GM04503 (cell line): ENCODE data around the gene TMEM116.

ENCODE experiments used
- DNase-seq: peaks from one replicate; pipeline ENCODE4 v3.0.0-alpha.2; 2012; ENCODE audit warnings: low read depth

Gene TMEM116

DNA sequence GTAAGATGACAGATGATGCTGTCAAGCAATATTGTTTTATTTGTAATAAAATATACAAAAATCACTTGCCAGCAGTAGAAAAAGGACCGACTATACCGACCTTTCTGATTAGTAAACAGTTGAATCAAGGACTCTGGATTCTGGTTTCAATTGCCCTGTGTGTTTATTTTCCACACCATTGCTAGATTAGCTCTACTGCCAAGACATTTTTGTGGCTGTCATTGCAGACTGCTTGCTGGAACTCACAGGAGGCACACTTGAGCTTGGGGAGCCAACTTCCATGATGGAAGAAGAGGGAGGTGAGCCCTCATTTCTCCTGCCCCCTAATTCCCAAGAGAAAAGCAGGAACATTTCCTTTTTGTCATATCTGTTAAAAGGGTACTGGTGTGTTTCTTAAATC, 119.7 kb downstream of the TMEM116 start:
- no peak for DNase-seq

DNA sequence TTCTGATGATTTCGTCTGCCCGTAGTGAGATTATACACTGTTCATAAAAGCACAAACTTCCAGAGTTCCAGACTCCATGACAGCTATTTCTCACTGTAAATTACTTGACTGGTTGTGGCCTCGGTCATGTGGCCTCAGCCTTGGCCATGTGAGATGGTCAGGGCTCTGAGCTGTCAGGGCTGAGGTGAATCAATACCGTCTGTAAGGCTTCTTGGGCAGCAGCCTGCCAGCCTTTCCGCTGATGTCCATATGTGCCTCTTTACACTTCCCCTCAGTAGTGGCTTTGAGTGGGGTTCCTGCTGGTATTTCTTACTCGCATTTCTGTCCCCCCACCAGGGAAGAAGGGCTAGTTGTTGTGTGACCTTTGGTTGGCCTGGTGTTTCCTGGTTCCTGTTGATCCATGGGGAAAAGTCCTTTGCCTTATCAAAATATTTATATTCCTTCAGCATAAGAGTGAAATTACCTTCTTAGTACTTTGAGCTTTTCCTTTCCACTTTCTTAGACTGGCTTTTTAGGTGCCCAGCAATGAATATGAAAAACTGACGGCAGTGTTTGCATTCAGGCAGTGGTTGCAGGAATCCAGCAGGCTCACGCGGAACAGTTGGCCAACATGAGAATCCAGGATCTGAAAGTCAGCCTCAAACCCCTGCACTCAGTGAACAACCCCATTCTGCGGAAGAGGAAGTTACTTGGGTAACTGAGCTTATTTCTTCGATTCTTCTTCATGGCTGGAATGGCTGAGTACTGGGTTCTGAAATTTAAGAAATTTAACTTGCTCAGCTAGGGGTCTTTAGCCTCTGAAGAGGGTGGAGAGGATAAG, 124.8 kb downstream of the TMEM116 start:
- no peak for DNase-seq

DNA sequence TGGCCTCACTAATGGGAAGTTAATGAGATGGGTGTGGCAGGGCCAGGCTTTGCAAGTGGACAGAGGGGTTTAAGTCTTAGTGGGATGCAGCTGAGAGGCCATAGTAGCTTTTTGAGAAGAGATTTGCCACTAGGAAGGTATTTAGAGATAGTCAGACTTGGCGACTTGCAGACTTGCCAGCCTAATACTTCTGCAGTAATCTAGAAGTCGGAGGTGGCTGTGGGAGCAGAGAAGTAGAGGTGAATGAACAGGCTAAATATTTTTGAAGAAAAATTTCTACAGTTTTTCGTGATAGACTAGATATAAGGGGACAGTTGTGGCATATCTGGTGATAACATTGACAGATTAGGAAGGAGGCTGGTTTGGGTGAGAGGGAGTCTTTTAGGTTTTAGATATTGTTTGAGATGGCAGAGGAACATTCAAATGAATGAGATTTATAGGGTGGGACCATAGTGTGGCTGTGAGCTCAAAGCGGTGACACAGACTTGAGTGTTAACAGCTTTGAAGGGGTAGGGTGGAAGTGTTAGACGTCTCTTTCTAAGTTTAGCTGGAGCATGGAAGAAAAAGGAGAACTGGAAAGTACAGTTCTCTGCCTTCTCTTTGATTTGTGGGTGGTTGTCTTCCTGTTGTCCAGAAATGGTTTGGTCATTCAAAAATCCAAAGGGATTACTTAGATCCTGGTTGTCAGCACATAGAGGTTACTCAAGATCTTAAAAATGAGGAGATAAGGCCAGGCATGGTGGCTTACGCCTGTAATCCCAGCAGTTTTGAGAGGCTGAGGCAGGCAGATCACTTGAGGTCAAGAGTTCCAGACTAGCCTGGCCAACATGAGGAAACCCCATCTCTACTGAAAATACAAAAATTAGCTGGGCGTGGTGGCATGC, 126.1 kb downstream of the TMEM116 start:
- no peak for DNase-seq

DNA sequence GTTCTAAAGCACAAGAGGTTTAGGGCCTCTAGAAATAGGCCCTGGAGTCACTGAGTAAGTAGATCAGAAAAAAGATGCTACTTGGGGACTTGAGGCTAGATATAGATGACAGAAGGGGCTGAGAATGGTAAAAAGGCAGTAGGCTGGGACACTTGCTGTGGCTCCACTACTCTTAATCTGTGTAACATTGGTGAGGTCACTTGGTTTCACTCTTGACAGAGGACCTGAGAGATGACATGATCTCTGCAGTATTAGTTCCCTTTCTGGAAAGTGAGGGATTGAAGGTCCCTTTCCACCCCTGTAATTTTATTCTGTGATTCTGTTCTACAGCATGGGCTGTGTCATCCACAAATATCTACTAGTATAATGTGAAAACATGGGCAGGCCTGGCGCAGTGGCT, 131.2 kb downstream of the TMEM116 start:
- no peak for DNase-seq
